Urinary bladder (tissue), 4 donors: ENCODE results near the gene IPMK. TPM values are rescaled to one million over a fixed set of nuclear protein-coding genes. Genes with fewer than 3 reads are reported as not detected.
"Not testable (repeated sequence)": the region's sequence is repeated elsewhere in the genome, so short reads cannot be mapped to it uniquely, and the experiment has no call there.

Experiments
- DNase-seq: peaks from one replicate; pipeline ENCODE4 v3.0.0-alpha.2; 2015; ENCODE audit errors: extremely low spot score
- H3K27ac ChIP-seq: one replicate; pipeline ENCODE4 v1.5.1; 2013; ENCODE audit warnings: low read depth, mild to moderate bottlenecking, moderate library complexity
- H3K36me3 ChIP-seq: one replicate; pipeline ENCODE4 v1.6.1; 2013; ENCODE audit warnings: mild to moderate bottlenecking, moderate library complexity; ENCODE audit not compliant: insufficient read depth
- H3K4me1 ChIP-seq: one replicate; pipeline ENCODE4 v1.6.1; 2013; ENCODE audit warnings: mild to moderate bottlenecking, moderate library complexity; ENCODE audit not compliant: insufficient read depth
- H3K4me3 ChIP-seq: one replicate; pipeline ENCODE4 v1.5.1; 2013; ENCODE audit warnings: low read depth, low read length
- WGBS: extraction: QIAGEN DNeasy Blood & Tissue Kit; methylation state at CpG from one replicate; pipeline ENCODE4 v1.1.7; 2013; 5-methylcytosine and 5-hydroxymethylcytosine counted together
- polyA plus RNA-seq: library from polyadenylated mRNA; stranded (reverse); fragments of 200-250 nt; gene quantifications from one replicate; pipeline ENCODE4 v1.2.3, GENCODE V29; 2013
- total RNA-seq: library from RNA; depleted of rRNA; stranded (reverse); fragments of >200 nt; gene quantifications from one replicate; pipeline ENCODE4 v1.2.3, GENCODE V29; 2014
- donor health status: healthy with polysubstance abuse.
- donor health status: healthy.

Gene IPMK
- total and polyA plus RNA-seq, 2 donors, result 3.0 to 14.8 TPM

- H3K4me3 ChIP-seq, result no peak overlapping the region
These were observed 8.6 kb downstream of the IPMK start for GRCh38 chr10:58258977-58259692.

GRCh38 chr10:58256013-58256780 lies 11.5 kb downstream of the IPMK start:
- DNase-seq, H3K27ac ChIP-seq, H3K4me1 ChIP-seq, H3K4me3 ChIP-seq, H3K36me3 ChIP-seq: not testable (repeated sequence)
- 86% methylated on average over 7 of the region's 7 CpGs for WGBS

More at GRCh38 chr10:58258977-58259692, 8.6 kb downstream of the IPMK start:
- H3K36me3 ChIP-seq, result no peaks in the 10 kb centered on the region
- DNase-seq, result no peak
- H3K4me1 ChIP-seq, result no peaks in the 10 kb centered on the region
- WGBS, result 94% methylated on average over 4 of the region's 4 CpGs
- no peak overlapping the region for H3K27ac ChIP-seq

DNA sequence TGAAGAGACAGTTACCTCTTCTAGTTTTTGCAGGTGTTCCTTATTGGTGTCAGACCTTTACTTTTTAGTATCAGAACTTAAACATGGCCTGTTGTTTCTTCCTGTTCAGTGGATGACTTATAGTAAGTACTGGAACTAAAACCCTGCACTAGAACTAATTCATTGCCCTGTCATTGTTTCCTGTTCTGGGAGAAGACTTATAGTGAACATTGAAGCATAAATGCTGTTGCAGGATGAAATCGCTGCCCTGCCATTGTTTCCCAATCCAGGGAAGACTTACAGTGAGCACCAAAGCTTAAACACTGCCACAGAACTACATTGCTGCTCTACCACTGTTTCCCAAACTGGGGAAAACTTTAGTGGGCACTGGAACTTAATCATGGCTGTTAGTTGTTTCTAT lies 13.1 kb downstream of the IPMK start:
- no peak for DNase-seq
- Histone ChIP-seq H3K27ac (no peak overlapping the region), H3K4me1 (no peaks in the 10 kb centered on the region), H3K36me3 (no peaks in the 10 kb centered on the region), H3K4me3 (no peak overlapping the region)
- WGBS, result 98% methylated on average over 1 of the region's 1 CpG

DNA sequence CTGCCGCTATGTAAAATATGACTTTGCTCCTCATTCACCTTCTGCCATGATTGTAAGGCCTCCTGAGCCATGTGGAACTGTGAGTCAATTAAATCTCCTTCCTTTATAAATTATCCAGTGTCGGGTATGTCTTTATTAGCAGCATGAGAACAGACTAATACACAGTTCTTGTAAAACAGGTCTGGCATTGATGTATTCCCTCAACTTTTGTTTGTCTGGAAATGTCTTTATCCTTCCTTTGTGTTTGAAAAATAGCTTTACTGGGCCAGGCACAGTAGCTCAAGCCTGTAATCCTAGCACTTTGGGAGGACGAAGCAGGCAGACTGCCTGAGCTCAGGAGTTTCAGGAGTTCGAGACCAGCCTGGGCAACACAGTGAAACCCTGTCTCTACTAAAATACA lies 14.5 kb downstream of the IPMK start:
- Histone ChIP-seq H3K27ac (no peak overlapping the region), H3K4me3 (no peak overlapping the region), H3K4me1 (no peaks in the 10 kb centered on the region), H3K36me3 (no peaks in the 10 kb centered on the region)
- DNase-seq, result no peak
- 95% methylated on average over 4 of the region's 4 CpGs for WGBS

DNA sequence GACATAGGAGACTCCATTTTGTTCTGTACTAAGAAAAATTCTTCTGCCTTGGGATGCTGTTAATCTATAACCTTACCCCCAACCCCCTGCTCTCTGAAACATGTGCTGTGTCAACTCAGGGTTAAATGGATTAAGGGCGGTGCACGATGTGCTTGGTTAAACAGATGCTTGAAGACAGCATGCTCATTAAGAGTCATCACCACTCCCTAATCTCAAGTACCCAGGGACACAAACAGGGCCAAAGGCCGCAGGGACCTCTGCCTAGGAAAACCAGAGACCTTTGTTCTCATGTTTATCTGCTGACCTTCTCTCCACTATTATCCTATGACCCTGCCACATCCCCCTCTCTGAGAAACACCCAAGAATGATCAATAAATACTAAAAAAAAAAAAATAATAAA lies 23.0 kb downstream of the IPMK start:
- DNase-seq, H3K4me3 ChIP-seq: not testable (repeated sequence)
- WGBS, result 93% methylated on average over 3 of the region's 3 CpGs

GRCh38 chr10:58244242-58244641 lies 23.5 kb downstream of the IPMK start:
- H3K4me3 ChIP-seq, H3K27ac ChIP-seq, H3K4me1 ChIP-seq, DNase-seq, H3K36me3 ChIP-seq: not testable (repeated sequence)
- 99% methylated on average over 23 of the region's 28 CpGs for whole genome bisulfite sequencing

More for the DNA sequence above, 23.0 kb downstream of the IPMK start:
- not testable (repeated sequence) for H3K4me1 ChIP-seq, H3K36me3 ChIP-seq, H3K27ac ChIP-seq

GRCh38 chr10:58243801-58244200 lies 23.9 kb downstream of the IPMK start:
- H3K4me1 ChIP-seq, H3K4me3 ChIP-seq, H3K36me3 ChIP-seq, DNase-seq, H3K27ac ChIP-seq: not testable (repeated sequence)
- WGBS, result 94% methylated on average over 31 of the region's 31 CpGs

- no peak for DNase-seq
- no peak overlapping the region for H3K27ac ChIP-seq
- H3K4me3 ChIP-seq, result no peak overlapping the region
- no peaks in the 10 kb centered on the region for H3K36me3 ChIP-seq
- 97% methylated on average over 18 of the region's 18 CpGs for WGBS
- no peaks in the 10 kb centered on the region for H3K4me1 ChIP-seq
These were observed 24.4 kb downstream of the IPMK start for GRCh38 chr10:58243269-58243668.

GRCh38 chr10:58241346-58241745 lies 26.3 kb downstream of the IPMK start:
- Histone ChIP-seq H3K27ac (no peak overlapping the region), H3K4me3 (no peak overlapping the region), H3K4me1 (no peaks in the 10 kb centered on the region), H3K36me3 (no peaks in the 10 kb centered on the region)
- DNase-seq, result no peak
- 80% methylated on average over 3 of the region's 3 CpGs for WGBS

GRCh38 chr10:58240531-58240930 lies 27.2 kb downstream of the IPMK start:
- H3K4me3 ChIP-seq, result no peak overlapping the region
- no peaks in the 10 kb centered on the region for H3K36me3 ChIP-seq
- H3K27ac ChIP-seq, result no peak overlapping the region
- no peaks in the 10 kb centered on the region for H3K4me1 ChIP-seq
- no peak for DNase-seq
- 71% methylated on average over 4 of the region's 4 CpGs for WGBS

GRCh38 chr10:58239561-58240169 lies 28.0 kb downstream of the IPMK start:
- Histone ChIP-seq H3K4me1 (no peaks in the 10 kb centered on the region), H3K27ac (no peak overlapping the region), H3K4me3 (no peak overlapping the region), H3K36me3 (no peaks in the 10 kb centered on the region)
- DNase-seq, result no peak
- WGBS, result 78% methylated on average over 5 of the region's 5 CpGs

DNA sequence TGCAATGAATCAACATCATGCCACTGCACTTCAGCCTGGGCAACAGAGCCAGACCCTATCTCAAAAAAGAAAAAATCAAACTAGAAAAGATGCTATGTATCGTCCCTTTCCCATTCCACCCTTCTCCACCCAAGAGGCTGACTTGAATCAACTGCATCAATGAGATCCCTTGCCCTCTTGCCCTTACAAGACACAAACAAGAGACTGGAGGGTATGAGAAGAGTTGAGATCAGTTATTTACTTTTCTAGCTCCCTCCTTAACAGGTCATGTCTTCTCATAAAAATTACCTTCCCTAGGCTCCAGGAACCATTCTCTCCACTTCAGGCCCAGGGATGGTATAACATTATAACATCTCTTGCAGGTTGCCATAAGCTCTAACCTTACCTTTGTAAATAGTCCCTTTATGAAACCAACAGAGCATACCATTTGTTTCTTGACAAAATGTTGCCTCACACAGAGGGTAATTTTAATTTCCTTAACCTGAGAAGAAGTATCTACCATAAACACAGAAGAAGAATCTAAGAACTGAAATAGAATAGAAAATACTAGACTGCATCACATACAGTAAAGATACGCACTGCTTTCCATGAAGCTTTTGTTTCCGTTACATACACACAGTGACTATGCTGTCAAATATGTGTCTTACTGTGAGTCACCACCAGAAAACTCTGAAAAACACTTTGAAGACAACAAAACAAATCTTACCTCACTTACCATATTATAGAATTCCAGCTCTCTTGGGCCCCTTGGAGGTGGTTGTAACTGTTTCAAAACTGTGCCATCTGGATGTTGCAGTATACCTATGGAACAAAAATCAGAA lies 30.5 kb downstream of the IPMK start:
- Histone ChIP-seq H3K4me1 (no peaks in the 10 kb centered on the region), H3K27ac (no peak overlapping the region), H3K36me3 (no peaks in the 10 kb centered on the region), H3K4me3 (no peak overlapping the region)
- 93% methylated on average over 3 of the region's 3 CpGs for WGBS
- no peak for DNase-seq

DNA sequence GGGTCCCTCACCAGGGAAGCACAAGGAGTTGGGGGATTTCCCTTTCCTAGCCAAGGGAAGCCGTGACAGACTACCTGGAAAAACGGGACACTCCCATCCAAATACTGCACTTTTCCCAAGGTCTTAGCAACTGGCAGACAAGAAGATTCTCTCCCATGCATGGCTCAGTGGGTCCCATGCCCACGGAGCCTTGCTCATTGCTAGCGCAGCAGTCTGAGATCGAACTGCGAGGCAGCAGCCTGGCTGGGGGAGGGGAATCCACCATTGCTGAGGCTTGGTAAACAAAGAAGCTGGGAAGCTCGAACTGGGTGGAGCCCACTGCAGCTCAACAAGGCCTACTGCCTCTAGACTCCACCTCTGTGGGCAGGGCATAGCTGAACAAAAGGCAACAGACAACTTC lies 37.8 kb downstream of the IPMK start:
- WGBS, result 91% methylated on average over 7 of the region's 7 CpGs
- not testable (repeated sequence) for H3K27ac ChIP-seq, H3K4me3 ChIP-seq, DNase-seq, H3K36me3 ChIP-seq, H3K4me1 ChIP-seq
